ENCODE results near the gene RANGAP1.
"Not testable (repeated sequence)": the region's sequence is repeated elsewhere in the genome, so short reads cannot be mapped to it uniquely, and the experiment has no call there.

RANGAP1 gene

GRCh38 chr22:41302021-41302767 is 16.2 kb upstream of the RANGAP1 start:
- no peak for TF ChIP-seq CTCF (IDR thresholded peaks at IDR 0.05; ENCODE audit: control insufficient read depth, insufficient read depth, low read depth, low read length, missing control alignments)
- peak overlapping the region; percentile 96 for H3K4me3 ChIP-seq (ENCODE audit: control insufficient read depth, low read depth, low read length)
- DNase-seq (ENCODE audit: low read depth): no peak

GRCh38 chr22:41301085-41302020 is 15.4 kb upstream of the RANGAP1 start, which contains the start of gene ZC3H7B:
TSS of gene ZC3H7B (plus strand) at chr22:41301525. CDS start at chr22:41320661, 19,136 bp downstream.
- no peak for DNase-seq (ENCODE audit: low read depth)
- peak; percentile 60 for TF ChIP-seq CTCF (IDR thresholded peaks at IDR 0.05; ENCODE audit: control insufficient read depth, insufficient read depth, low read depth, low read length, missing control alignments)
- H3K4me3 ChIP-seq (ENCODE audit: control insufficient read depth, low read depth, low read length): peak within 1 kb of the TSS; percentile 96

GRCh38 chr22:41300661-41301060 is 14.7 kb upstream of the RANGAP1 start:
- peak overlapping the region; percentile 96 for H3K4me3 ChIP-seq (ENCODE audit: control insufficient read depth, low read depth, low read length)
- TF ChIP-seq CTCF (IDR thresholded peaks at IDR 0.05; ENCODE audit: control insufficient read depth, insufficient read depth, low read depth, low read length, missing control alignments): no peak
- DNase-seq (ENCODE audit: low read depth): no peak

- no peak overlapping the region for H3K4me3 ChIP-seq (ENCODE audit: control insufficient read depth, low read depth, low read length)
- no peak for TF ChIP-seq CTCF (IDR thresholded peaks at IDR 0.05; ENCODE audit: control insufficient read depth, insufficient read depth, low read depth, low read length, missing control alignments)
- DNase-seq (ENCODE audit: low read depth): no peak
Measured at GRCh38 chr22:41296826-41297667, 11.1 kb upstream of the RANGAP1 start.

- not testable (repeated sequence) for DNase-seq (ENCODE audit: low read depth); H3K4me3 ChIP-seq (ENCODE audit: control insufficient read depth, low read depth, low read length)
Measured at GRCh38 chr22:41294816-41295215, 8.8 kb upstream of the RANGAP1 start.

- DNase-seq (ENCODE audit: low read depth): peak; percentile 59
- TF ChIP-seq CTCF (IDR thresholded peaks at IDR 0.05; ENCODE audit: control insufficient read depth, insufficient read depth, low read depth, low read length, missing control alignments): no peak
- no peak overlapping the region for H3K4me3 ChIP-seq (ENCODE audit: control insufficient read depth, low read depth, low read length)
Measured at GRCh38 chr22:41290262-41291221, 4.6 kb upstream of the RANGAP1 start.
